Activated T-cell treated with anti-CD3 and anti-CD28 coated beads, Interleukin-2, amount 50 U/mL, for 24 hours (primary cell): ENCODE measurements around the gene CCDC81.

Experiments used
- DNase-seq: peaks from one replicate; pipeline ENCODE4 v3.0.0-alpha.2; 2020
- H3K27ac Mint-ChIP-seq: 2 replicates; pipeline ENCODE4 v1.8.0; 2020; ENCODE audit warnings: mild to moderate bottlenecking, mixed read lengths
- H3K27me3 Mint-ChIP-seq: 2 replicates; pipeline ENCODE4 v1.8.0; 2020; ENCODE audit warnings: mixed read lengths
- H3K36me3 Mint-ChIP-seq: 2 replicates; pipeline ENCODE4 v1.8.0; 2020; ENCODE audit warnings: low read depth, mixed read lengths
- H3K4me1 Mint-ChIP-seq: 2 replicates; pipeline ENCODE4 v1.8.0; 2020; ENCODE audit warnings: low read depth, mixed read lengths
- H3K4me3 Mint-ChIP-seq: 2 replicates; pipeline ENCODE4 v1.8.0; 2020; ENCODE audit warnings: mild to moderate bottlenecking, moderate library complexity, mixed read lengths
- H3K9me3 Mint-ChIP-seq: 2 replicates; pipeline ENCODE4 v1.8.0; 2020; ENCODE audit warnings: mixed read lengths

The CCDC81 gene

DNA sequence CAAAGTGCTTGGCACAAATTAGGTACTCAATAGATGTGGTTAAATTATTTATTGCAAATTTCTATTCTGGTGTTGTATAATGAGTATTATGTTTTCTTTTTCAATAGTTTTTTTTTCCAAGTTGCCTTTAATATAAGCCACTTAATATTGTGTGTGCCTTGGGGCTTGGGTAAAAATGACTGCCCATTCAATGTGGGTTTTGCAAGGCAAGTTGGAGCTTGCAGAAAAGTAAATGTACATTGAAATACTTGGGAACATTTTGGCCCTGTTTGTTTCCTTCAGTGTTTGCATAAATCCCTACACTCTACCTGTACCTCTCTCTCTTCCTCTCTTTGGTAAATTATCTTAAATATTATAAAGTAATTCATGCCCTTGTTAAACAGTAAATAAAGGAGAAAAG is 2.1 kb upstream of the CCDC81 start:
- Mint-ChIP-seq H3K27me3 (peaks cover 19% of the 10 kb centered on the region), H3K4me3 (no peak overlapping the region), H3K27ac (no peak overlapping the region), H3K4me1 (peaks cover 7% of the 10 kb centered on the region), H3K36me3 (no peaks in the 10 kb centered on the region), H3K9me3 (peaks cover 2% of the 10 kb centered on the region)
- DNase-seq: no peak

DNA sequence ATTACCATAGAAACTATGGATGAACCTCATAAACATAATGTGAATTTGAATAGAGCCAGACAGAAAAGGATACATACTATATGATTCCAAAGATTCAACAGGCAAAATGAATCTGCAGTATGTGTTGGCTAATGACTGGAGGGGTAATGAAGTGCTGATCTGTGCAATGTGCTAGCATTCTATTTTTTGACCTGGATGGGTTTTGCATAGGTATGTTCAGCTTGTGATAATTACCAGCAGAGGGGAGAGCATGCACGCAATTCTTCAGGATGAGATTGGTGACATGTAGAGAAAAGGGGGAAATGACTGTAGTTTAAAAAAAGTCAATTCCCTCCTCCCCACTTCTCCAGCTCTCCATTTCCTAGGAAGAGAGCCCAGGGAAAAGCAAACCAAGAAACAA is 618 bp upstream of the CCDC81 start:
- no peak for DNase-seq
- H3K27me3 Mint-ChIP-seq: peaks cover 19% of the 10 kb centered on the region
- H3K4me1 Mint-ChIP-seq: peaks cover 7% of the 10 kb centered on the region
- H3K4me3 Mint-ChIP-seq: no peak overlapping the region
- H3K27ac Mint-ChIP-seq: no peak overlapping the region
- peaks cover 2% of the 10 kb centered on the region for H3K9me3 Mint-ChIP-seq
- no peaks in the 10 kb centered on the region for H3K36me3 Mint-ChIP-seq

DNA sequence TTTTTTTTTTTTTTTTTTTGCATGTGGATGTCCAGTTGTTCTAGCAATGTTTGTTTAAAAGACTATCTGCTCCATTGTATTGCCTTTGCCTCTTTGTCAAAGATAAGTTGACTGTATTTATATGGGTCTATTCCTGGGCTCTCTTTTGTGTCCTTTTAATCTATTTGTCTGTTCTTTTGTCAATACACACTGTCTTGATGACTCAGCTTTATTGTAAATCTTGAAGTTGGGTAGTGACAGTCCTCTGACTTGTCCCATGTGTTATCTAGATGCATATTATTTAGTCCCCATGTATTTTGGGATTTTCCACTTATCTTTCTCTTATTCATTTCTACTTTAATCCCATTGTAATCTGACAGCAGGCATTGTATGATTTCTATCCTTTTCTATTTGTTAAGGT is 3.3 kb downstream of the CCDC81 start:
- DNase-seq: no peak
- no peaks in the 10 kb centered on the region for H3K36me3 Mint-ChIP-seq
- H3K27ac Mint-ChIP-seq: no peak overlapping the region

DNA sequence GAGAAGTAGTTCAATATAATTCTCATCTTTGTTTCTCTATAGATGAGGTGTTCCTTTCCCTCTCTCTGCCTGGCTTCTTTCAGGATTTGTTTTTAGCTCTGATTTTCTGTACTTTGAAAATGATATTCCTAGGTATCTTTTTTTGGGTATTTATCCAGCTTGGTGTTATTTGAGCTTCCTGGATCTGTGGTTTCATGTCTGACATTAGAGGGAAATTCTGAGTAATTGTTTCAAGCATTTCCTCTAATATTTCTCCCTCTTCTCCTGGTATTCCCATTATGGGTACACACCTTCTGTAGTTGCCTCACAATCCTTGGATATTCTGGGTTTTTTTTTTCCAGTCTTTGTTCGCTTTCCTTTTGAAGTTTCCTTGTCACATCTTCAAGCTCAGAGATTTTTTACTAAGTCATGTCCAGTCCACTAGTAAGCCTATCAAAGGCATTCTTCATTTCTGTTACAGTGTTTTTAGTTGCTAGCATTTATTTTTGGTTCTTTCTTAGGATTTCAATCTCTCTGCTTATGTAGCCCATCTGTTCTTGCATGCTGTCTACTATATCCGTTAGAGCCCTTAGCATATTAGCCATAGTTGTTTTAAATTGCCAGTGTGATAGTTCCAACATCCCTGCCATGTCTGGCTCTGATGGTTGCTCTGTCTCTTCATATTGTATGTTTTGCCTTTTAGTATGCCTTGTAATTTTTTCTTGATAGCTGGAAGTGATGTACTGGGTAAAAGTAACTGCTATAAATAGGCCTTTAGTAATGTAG is 5.8 kb downstream of the CCDC81 start:
- H3K4me3 Mint-ChIP-seq: no peak overlapping the region
- DNase-seq: no peak
- H3K4me1 Mint-ChIP-seq: no peaks in the 10 kb centered on the region
- H3K27ac Mint-ChIP-seq: no peak overlapping the region
- peaks cover 2% of the 10 kb centered on the region for H3K27me3 Mint-ChIP-seq
- H3K36me3 Mint-ChIP-seq: no peaks in the 10 kb centered on the region
- H3K9me3 Mint-ChIP-seq: peaks cover 2% of the 10 kb centered on the region

More for the DNA sequence above, 3.3 kb downstream of the CCDC81 start:
- H3K4me3 Mint-ChIP-seq: no peak overlapping the region
- H3K27me3 Mint-ChIP-seq: peaks cover 16% of the 10 kb centered on the region
- no peaks in the 10 kb centered on the region for H3K4me1 Mint-ChIP-seq
- H3K9me3 Mint-ChIP-seq: peaks cover 2% of the 10 kb centered on the region

DNA sequence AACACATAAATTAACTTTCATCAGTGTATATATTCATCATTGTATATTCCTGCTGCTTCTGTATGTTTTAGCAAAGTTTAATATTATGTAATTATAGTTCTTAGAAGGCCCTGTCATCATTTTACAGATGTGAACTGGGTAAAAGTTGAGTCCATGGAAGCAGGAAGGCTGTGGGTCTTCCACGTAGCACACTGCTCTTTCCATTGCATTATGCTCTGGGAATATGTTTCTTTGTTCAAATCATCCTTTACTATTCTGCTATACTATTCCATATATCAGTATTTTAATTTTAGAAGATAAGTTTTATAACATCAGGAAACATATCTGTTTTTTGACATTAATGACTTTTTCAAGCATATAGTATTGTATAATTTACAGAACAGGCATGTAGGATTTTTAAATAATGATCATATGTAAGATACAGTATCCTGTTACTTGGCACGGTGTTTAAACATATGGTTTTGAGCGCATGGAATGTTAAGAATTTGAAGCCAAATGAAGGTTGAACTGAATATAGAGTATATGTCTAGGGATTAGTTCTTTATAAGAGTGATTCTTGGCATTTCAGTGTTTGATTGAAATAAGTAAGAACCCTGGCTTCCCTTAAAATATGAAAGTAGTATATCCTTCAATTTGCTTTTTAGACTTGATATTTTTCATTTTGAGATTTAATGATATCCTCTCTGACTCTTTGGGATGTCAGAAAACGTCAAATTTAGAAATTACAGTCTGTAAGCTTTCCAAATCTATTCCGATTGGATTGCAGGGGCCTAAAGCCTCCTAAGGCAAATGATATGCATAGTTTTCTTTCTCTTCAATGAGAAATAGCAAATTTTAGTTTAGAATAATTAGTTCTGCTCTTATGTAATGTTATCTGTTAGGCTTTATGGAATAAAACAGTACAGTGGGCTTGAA is 8.6 kb downstream of the CCDC81 start:
- no peak overlapping the region for H3K27ac Mint-ChIP-seq
- no peaks in the 10 kb centered on the region for H3K36me3 Mint-ChIP-seq
- H3K27me3 Mint-ChIP-seq: no peaks in the 10 kb centered on the region
- H3K4me3 Mint-ChIP-seq: no peak overlapping the region
- H3K4me1 Mint-ChIP-seq: no peaks in the 10 kb centered on the region
- no peak for DNase-seq
- no peaks in the 10 kb centered on the region for H3K9me3 Mint-ChIP-seq

DNA sequence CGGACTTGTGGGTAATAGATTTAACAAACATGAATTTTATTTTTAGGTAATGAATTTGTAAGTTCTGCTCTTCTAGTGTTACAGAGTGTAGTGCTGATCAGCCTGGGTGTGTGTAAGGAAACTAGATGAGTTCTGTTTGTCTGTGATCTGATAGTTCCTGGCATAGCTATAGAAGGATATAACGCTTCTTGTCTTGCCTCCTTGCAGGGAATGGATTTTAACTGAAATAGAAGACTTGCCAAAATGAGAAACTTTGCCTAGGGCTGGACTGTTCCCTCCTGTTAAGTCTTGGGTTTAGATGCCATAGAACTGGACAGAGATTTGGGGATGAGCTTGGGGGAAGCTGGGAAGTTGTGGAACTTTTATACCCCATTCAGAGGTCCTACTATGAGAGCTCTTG is 11.6 kb downstream of the CCDC81 start:
- no peak overlapping the region for H3K27ac Mint-ChIP-seq
- no peaks in the 10 kb centered on the region for H3K27me3 Mint-ChIP-seq
- H3K4me3 Mint-ChIP-seq: no peak overlapping the region
- H3K9me3 Mint-ChIP-seq: no peaks in the 10 kb centered on the region
- no peaks in the 10 kb centered on the region for H3K36me3 Mint-ChIP-seq
- no peak for DNase-seq
- H3K4me1 Mint-ChIP-seq: no peaks in the 10 kb centered on the region

DNA sequence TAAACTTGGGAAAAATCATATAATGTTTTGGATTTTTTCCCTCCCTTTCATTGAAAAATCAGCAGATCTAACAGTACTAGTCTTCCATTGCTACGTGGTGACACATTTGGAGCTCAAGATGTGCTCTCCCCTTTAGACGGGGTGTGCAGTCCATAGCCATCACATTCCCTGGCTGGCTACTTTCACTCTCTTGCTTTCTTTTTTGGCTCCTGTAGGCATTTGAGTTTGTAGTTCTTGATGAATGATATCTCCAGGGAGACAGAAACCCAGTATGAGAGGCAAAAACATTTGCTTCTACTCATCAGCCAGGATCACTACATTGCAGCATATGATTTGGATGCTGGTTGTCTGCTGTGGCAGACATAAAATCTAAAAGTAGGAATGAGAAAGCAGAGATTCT is 12.1 kb downstream of the CCDC81 start:
- Mint-ChIP-seq H3K4me1 (no peaks in the 10 kb centered on the region), H3K36me3 (no peaks in the 10 kb centered on the region), H3K4me3 (no peak overlapping the region), H3K27me3 (no peaks in the 10 kb centered on the region), H3K27ac (no peak overlapping the region), H3K9me3 (no peaks in the 10 kb centered on the region)
- no peak for DNase-seq

DNA sequence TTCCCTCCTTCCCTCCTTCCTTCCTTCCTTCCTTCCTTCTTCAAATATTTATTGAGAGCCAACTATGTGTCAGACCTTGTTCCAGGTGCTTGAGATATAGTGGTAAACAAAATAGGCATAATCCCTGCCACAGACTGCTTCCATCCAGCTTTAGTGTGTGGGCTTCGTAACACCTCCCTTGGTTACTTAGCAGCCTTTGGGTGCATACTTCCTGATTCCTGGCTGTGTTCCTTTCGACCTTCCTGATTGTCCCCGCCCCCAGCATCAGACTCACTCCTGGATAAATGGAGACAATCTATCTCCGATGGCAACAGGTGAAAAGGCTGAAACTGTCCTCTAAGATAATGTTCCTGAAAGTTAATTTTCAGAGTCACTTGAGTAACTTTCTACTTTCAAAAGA is 13.5 kb downstream of the CCDC81 start:
- no peaks in the 10 kb centered on the region for H3K27me3 Mint-ChIP-seq
- H3K4me1 Mint-ChIP-seq: no peaks in the 10 kb centered on the region
- no peak overlapping the region for H3K4me3 Mint-ChIP-seq
- H3K27ac Mint-ChIP-seq: no peak overlapping the region
- DNase-seq: no peak
- H3K9me3 Mint-ChIP-seq: no peaks in the 10 kb centered on the region
- no peaks in the 10 kb centered on the region for H3K36me3 Mint-ChIP-seq

DNA sequence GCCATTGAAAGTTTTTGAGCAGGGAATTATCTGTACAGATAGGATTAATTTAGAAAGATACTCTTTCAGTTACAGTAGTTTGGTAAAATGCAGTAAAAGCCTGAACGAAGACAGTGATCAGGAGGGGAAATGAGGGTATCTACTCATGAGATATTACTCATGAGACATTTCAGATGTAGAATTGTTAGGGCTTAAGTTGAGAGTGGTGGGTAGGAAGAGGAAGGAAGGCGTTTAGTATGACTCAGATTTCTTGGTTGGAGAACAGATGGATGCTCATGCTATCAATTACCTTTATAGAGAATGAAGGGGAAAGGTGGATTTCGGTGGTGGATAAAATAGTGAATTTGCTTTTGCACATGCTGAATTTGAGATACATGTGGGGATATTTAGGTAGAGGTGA is 15.8 kb downstream of the CCDC81 start:
- Mint-ChIP-seq H3K9me3 (no peaks in the 10 kb centered on the region), H3K4me3 (no peak overlapping the region), H3K27me3 (no peaks in the 10 kb centered on the region)

DNA sequence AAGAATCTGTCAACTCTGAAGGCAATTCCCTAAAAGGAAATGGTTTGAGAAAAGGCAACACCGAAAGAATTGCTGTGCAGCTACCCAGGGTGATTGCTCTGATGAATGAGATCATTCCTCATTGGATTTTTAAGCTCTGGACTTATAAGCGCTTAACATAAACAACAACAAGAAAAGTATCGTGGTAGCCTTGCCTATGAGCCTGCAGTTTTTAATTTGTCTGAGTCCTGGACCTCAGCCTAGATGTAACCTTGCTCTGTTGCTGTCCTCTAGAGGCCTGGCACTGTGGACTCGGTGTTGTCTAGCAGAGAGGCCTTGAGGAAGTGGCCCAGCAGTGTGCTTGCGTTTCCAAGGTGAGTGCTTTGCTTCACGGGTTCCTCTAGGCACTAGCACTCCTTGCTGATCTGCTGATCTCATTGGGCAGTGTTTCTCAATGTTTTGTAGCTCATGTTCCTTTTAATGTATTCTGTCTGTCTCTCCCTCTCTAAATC is 20.4 kb downstream of the CCDC81 start:
- Mint-ChIP-seq H3K9me3 (no peaks in the 10 kb centered on the region), H3K27me3 (no peaks in the 10 kb centered on the region), H3K4me3 (no peak overlapping the region), H3K27ac (no peak overlapping the region), H3K4me1 (no peaks in the 10 kb centered on the region), H3K36me3 (no peaks in the 10 kb centered on the region)
- DNase-seq: no peak

More for the DNA sequence above, 15.8 kb downstream of the CCDC81 start:
- H3K36me3 Mint-ChIP-seq: no peaks in the 10 kb centered on the region
- DNase-seq: no peak
- H3K27ac Mint-ChIP-seq: no peak overlapping the region
- H3K4me1 Mint-ChIP-seq: no peaks in the 10 kb centered on the region

DNA sequence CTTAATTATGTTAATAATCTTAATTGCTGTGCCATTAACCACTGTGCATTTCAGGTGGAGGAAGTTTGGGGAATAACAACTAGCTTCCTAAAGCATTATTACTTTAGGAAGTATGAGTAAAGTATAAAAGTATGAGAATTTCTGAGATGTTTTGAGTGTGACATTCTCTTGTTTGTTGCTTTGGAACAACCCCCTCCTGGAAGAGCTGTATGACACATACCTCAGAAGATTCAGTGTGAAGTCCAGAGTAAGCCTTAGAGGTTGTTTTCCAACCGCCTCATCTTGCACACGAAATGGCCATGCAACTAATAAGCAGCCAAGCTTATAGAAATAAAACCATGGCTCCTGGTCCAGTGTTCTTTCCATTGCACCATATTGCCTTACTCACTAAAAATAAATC is 21.7 kb downstream of the CCDC81 start:
- no peak for DNase-seq
- no peaks in the 10 kb centered on the region for H3K4me1 Mint-ChIP-seq
- H3K27me3 Mint-ChIP-seq: no peaks in the 10 kb centered on the region
- H3K27ac Mint-ChIP-seq: no peak overlapping the region
- no peak overlapping the region for H3K4me3 Mint-ChIP-seq
- H3K36me3 Mint-ChIP-seq: no peaks in the 10 kb centered on the region
- H3K9me3 Mint-ChIP-seq: no peaks in the 10 kb centered on the region

DNA sequence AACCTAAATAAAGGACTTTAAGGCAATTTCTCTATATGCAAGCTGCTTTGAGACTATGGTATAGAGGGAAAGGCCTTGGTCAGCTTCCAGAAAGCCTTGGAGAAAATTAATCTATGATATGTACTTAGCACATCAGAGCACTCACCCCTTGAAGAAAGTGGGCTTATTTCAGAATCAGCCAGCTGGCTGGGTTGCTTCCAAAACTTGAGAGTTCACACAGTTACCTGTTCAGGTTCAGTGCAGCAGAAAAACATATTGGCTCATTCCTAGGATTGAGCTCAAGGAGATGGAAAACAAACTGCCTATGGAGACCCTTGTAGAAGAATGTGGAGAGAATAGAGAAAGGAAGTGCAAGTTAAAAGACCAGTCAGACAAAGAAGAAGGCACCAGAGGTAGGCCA is 22.7 kb downstream of the CCDC81 start:
- H3K4me1 Mint-ChIP-seq: no peaks in the 10 kb centered on the region
- H3K27me3 Mint-ChIP-seq: no peaks in the 10 kb centered on the region
- H3K4me3 Mint-ChIP-seq: no peak overlapping the region
- H3K36me3 Mint-ChIP-seq: no peaks in the 10 kb centered on the region
- no peak for DNase-seq
- no peaks in the 10 kb centered on the region for H3K9me3 Mint-ChIP-seq
- H3K27ac Mint-ChIP-seq: no peak overlapping the region

DNA sequence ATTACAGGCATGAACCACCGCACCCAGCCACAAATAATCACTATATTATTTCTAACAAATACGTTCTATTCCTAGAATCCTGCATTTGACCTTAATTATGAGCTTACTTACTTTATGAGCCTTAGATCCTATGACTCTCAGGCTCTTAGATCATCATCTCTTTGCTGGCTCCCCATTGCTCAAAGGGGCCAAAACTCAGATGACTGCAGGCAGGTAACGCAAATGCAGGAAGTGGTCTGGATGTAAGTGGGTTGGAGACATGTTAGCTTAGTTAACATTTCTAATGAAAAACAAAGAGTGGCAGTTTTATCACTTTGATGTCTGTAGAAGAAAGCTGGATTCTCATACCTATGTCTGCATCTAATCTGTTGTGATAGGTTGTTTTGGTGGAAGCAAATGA is 23.4 kb downstream of the CCDC81 start:
- Mint-ChIP-seq H3K4me1 (no peaks in the 10 kb centered on the region), H3K9me3 (no peaks in the 10 kb centered on the region), H3K36me3 (no peaks in the 10 kb centered on the region), H3K27me3 (no peaks in the 10 kb centered on the region), H3K27ac (no peak overlapping the region), H3K4me3 (no peak overlapping the region)
- no peak for DNase-seq

DNA sequence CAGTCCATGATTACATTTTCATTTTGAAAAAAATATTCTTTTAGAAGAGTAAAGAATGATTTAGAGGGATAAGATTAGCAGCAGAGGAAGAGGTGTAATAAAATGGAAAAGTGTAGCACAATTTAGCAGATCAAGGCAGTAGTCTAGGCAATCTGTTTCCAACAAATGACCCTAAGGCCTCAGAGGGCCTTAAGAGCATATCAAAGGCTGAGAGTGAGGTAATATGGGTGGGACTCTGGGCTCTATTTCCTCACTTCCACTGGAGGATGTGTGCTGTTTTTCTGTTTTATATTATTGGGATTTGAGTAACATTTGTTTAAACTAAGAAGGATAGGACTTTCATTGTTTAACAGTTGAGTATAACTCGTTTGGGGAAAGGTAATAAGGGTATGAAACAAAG is 28.8 kb downstream of the CCDC81 start:
- H3K4me3 Mint-ChIP-seq: no peak overlapping the region
- no peaks in the 10 kb centered on the region for H3K36me3 Mint-ChIP-seq
- no peaks in the 10 kb centered on the region for H3K9me3 Mint-ChIP-seq
- no peaks in the 10 kb centered on the region for H3K4me1 Mint-ChIP-seq
- no peak for DNase-seq
- H3K27me3 Mint-ChIP-seq: no peaks in the 10 kb centered on the region
- no peak overlapping the region for H3K27ac Mint-ChIP-seq

DNA sequence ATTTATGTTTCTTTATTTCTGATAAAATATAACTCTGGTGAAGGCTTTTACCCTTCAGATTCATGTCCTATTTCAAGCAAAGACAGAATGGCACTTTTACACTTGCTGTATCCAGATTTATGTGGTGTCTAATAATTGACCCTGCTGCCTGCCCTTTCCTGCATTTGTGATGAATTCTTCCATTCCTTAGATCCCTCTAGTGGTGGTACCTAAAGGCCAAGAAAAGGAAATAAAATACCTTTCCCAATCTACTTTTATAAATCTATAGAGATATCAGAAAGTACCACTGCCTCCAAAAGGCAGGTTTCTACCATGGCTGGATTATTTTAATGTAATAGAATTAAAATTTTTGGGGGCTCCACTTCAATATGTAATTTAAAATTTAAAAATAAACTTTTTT is 34.2 kb downstream of the CCDC81 start:
- Mint-ChIP-seq H3K4me3 (no peak overlapping the region), H3K27me3 (no peaks in the 10 kb centered on the region), H3K4me1 (no peaks in the 10 kb centered on the region), H3K27ac (no peak overlapping the region), H3K9me3 (no peaks in the 10 kb centered on the region), H3K36me3 (no peaks in the 10 kb centered on the region)
- DNase-seq: no peak
